Progenitor cell of endocrine pancreas (in vitro differentiated cells): ENCODE results near the gene MYL6. TPM values are rescaled to one million over a fixed set of nuclear protein-coding genes. Genes with fewer than 3 reads are reported as not detected.
"Not testable (repeated sequence)": the region's sequence is repeated elsewhere in the genome, so short reads cannot be mapped to it uniquely, and the experiment has no call there.

ENCODE experiments used
- DNase-seq: peaks from one replicate; pipeline ENCODE4 v3.0.0; 2021; ENCODE audit warnings: low spot score; ENCODE audit not compliant: unreplicated experiment
- H3K27ac Mint-ChIP-seq: 2 replicates; pipeline ENCODE4 v1.8.0; 2021; ENCODE audit warnings: mild to moderate bottlenecking, moderate library complexity, mixed read lengths
- H3K27me3 Mint-ChIP-seq: 2 replicates; pipeline ENCODE4 v1.8.0; 2021; ENCODE audit warnings: mixed read lengths
- H3K36me3 Mint-ChIP-seq: 2 replicates; pipeline ENCODE4 v1.8.0; 2022; ENCODE audit warnings: mixed read lengths; ENCODE audit not compliant: insufficient read depth
- H3K4me1 Mint-ChIP-seq: 2 replicates; pipeline ENCODE4 v1.8.0; 2021; ENCODE audit warnings: low read depth, mixed read lengths
- H3K4me3 Mint-ChIP-seq: 2 replicates; pipeline ENCODE4 v1.8.0; 2021; ENCODE audit warnings: low read depth, mild to moderate bottlenecking, moderate library complexity, mixed read lengths
- H3K9me3 Mint-ChIP-seq: 2 replicates; pipeline ENCODE4 v1.8.0; 2021; ENCODE audit warnings: low read depth, mixed read lengths
- total RNA-seq: library from RNA; stranded (reverse); gene quantifications from 2 replicates; pipeline ENCODE4 v1.2.1, GENCODE V29; 2021
- TF ChIP-seq, protein P1 (sequence below): fragments of 200-600 bp; sonication (generic); IDR thresholded peaks from one replicate; pipeline ENCODE4 v1.5.0; 2021; ENCODE audit warnings: antibody characterized with exemption, mild to moderate bottlenecking; ENCODE audit not compliant: unreplicated experiment

MYL6 gene
- total RNA-seq, 1 donor from 2014 or later = 1,155 TPM

DNA sequence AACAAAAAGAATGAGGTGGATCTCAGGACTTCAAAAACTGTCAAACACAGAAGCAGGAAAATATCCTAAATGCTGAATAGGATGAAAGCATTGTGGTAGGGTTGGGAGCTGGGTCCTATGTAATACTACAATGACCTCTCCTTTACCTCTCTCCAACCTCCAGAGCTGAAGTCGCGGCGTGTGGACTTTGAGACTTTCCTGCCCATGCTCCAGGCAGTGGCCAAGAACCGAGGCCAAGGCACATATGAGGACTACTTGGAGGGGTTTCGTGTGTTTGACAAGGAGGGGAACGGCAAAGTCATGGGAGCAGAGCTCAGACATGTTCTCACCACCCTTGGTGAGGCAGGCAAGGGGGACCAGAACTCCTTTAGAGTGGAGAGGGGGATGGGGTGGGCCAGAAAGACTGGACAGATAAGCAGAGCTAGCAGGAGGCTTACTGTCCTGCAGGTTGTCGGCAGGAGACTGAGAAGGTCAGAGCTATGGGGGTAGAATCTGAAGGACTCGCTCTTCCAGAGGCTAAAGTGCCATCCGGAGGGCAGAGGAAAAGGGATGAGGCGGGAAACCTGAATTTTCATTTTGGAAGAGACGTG, 2.8 kb upstream of the MYL6 start:
- no peaks in the 10 kb centered on the region for H3K9me3 Mint-ChIP-seq

DNA sequence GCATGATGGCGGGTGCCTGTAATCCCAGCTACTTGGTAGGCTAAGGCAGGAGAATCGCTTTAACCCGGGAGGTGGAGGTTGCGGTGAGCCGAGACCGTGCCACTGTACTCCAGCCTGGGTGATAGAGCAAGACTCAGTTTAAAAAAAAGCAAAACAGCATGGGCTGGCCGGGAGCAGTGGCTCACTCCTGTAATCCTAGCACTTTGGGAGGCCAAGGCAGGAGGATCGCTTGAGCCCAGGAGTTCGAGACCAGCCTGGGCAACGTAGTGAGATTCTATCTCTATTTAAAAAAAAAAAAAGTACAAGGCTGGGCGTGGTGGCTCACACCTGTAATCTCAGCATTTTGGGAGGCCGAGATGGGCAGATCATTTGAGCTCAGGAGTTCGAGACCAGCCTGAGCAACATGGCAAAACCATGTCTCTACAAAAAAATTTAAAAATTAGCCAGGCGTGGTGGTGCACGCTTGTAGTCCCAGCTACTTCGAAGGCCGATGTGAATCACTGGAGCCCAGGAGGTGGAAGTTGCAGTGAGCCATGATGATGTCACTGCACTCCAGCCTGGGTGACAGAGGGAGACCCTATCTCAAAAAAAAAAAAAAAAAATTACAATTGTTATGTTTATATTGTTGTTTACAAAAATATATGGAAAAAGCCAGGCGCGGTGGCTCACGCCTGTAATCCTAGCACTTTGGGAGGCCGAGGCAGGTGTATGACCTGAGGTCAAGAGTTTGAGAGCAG, 1.5 kb upstream of the MYL6 start:
- Mint-ChIP-seq H3K4me3 (peak overlapping the region; percentile 94), H3K27ac (peak overlapping the region; percentile 99), H3K4me1 (peaks cover 41% of the 10 kb centered on the region), H3K36me3 (peaks cover 27% of the 10 kb centered on the region)
- not testable (repeated sequence) for H3K27me3 Mint-ChIP-seq, H3K9me3 Mint-ChIP-seq, DNase-seq

More for the DNA sequence above, 2.8 kb upstream of the MYL6 start:
- TF ChIP-seq, protein P1, sequence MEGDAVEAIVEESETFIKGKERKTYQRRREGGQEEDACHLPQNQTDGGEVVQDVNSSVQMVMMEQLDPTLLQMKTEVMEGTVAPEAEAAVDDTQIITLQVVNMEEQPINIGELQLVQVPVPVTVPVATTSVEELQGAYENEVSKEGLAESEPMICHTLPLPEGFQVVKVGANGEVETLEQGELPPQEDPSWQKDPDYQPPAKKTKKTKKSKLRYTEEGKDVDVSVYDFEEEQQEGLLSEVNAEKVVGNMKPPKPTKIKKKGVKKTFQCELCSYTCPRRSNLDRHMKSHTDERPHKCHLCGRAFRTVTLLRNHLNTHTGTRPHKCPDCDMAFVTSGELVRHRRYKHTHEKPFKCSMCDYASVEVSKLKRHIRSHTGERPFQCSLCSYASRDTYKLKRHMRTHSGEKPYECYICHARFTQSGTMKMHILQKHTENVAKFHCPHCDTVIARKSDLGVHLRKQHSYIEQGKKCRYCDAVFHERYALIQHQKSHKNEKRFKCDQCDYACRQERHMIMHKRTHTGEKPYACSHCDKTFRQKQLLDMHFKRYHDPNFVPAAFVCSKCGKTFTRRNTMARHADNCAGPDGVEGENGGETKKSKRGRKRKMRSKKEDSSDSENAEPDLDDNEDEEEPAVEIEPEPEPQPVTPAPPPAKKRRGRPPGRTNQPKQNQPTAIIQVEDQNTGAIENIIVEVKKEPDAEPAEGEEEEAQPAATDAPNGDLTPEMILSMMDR = no peak
- Mint-ChIP-seq H3K36me3 (peaks cover 24% of the 10 kb centered on the region), H3K4me3 (peak overlapping the region; percentile 50), H3K4me1 (peaks cover 36% of the 10 kb centered on the region), H3K27ac (peak overlapping the region; percentile 84), H3K27me3 (no peaks in the 10 kb centered on the region)
- no peak for DNase-seq

DNA sequence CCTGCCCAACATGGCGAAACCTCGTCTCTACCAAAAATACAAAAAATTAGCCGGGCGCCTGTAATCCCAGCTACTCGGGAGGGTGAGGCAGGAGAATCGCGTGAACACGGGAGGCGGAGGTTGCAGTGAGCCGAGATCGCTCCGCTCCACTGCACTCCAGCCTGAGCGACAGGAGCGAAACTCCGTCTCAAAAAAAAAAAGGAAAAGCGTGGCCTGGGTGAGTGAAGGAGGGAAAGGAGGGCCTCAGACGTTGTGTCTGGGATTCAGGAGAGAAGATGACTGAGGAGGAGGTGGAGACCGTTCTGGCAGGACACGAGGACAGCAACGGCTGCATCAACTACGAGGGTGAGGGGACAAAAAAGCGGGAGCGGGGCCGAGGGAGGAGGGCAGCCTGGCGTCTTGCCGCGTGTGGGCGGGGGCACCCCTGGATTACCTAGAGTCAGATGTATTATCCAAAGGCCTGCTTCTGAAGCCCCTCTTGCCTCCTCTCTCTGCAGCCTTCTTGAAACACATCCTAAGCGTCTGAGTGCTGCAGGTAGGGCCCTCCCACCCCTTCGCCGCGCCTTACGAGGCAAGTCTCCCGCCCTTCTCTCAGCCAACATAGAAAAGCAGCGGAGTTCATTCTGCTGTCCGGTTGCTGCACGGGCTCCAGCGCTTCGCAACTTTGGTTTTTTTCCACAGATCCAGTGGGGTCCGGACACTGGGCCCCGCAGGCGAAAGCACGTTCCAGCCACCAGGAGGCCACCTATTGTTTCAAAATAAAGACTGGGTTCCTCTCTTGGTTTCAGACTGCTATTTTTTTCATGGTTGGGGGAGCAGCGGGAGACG, 744 bp upstream of the MYL6 start:
- TF ChIP-seq, protein P1 = peak; percentile 73
- Mint-ChIP-seq H3K4me1 (peaks cover 40% of the 10 kb centered on the region), H3K4me3 (peak overlapping the region; percentile 94), H3K9me3 (no peaks in the 10 kb centered on the region), H3K27me3 (no peaks in the 10 kb centered on the region), H3K36me3 (peaks cover 27% of the 10 kb centered on the region), H3K27ac (peak overlapping the region; percentile 99)
- DNase-seq = peak; percentile 69

DNA sequence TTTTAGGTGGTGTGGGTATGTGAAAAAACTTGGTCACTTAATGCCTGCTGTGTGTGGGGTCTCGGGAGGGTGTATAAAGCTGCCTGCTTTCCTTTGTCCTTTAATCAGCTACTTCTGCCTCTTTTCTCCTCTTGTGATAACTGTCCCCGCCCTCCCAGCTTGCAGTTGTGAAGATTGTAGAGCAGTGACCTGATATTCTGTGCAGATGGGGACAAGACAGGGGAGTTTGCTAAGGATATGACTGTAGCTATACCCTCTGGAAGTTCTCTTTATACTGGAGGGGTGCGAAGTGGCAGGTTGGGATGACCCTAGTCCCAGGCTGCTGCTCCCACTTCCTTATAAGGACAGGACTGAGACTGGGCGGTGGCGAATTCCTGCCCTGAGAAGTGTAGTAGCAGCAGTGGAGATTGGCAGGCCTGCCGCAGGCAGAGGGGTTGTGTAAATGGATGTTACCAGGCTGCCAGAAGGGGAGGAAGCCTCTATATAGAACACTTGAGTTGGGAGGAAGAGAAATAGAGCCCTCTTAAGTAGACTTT, 835 bp downstream of the MYL6 start:
- peaks cover 31% of the 10 kb centered on the region for H3K4me1 Mint-ChIP-seq
- H3K27me3 Mint-ChIP-seq = no peaks in the 10 kb centered on the region
- DNase-seq = no peak
- H3K4me3 Mint-ChIP-seq = peak overlapping the region; percentile 94
- peaks cover 36% of the 10 kb centered on the region for H3K36me3 Mint-ChIP-seq
- TF ChIP-seq, protein P1 = no peak
- no peaks in the 10 kb centered on the region for H3K9me3 Mint-ChIP-seq
- H3K27ac Mint-ChIP-seq = peak overlapping the region; percentile 99

DNA sequence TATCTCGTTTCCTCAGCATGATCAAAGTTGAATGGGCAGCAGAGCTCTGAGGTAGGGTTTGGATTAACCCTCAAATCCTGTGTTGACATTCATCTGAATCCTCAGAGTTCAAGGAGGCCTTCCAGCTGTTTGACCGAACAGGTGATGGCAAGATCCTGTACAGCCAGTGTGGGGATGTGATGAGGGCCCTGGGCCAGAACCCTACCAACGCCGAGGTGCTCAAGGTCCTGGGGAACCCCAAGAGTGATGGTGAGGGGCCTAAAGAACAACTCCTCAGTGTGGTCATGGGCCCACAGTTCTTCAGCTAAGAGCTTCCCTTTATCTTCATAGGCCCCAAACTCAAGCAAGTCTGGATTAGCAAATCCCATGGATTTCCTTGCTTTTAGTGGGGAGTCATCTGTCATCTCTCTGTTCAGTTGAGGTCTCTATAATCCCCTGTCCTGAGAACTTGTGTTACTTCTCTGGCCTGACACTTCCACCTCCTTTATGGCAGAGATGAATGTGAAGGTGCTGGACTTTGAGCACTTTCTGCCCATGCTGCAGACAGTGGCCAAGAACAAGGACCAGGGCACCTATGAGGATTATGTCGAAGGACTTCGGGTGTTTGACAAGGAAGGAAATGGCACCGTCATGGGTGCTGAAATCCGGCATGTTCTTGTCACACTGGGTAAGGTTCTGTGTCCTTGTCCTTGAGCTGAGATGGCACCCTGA, 1.5 kb downstream of the MYL6 start:
- Mint-ChIP-seq H3K27me3 (no peaks in the 10 kb centered on the region), H3K27ac (peak overlapping the region; percentile 99), H3K4me1 (peaks cover 31% of the 10 kb centered on the region), H3K9me3 (no peaks in the 10 kb centered on the region), H3K36me3 (peaks cover 40% of the 10 kb centered on the region), H3K4me3 (peak overlapping the region; percentile 94)
- TF ChIP-seq, protein P1 = no peak
- no peak for DNase-seq
